RWPE2 (cell line): Measurements from ENCODE around the gene MRE11.

ENCODE experiments used
- ATAC-seq: fragments of 200-7000 bp; cut with Tn5 transposase; 3 replicates; pipeline ENCODE4 v1.9.1; 2021; ENCODE audit warnings: low read depth
- DNase-seq: peaks from one replicate; pipeline ENCODE4 v3.0.0-alpha.2; 2020; ENCODE audit warnings: low spot score
- H3K27ac ChIP-seq: fragments of 450-650 bp; 2 replicates; pipeline ENCODE4 v1.5.1; 2017; ENCODE audit warnings: mild to moderate bottlenecking; ENCODE audit not compliant: poor library complexity, severe bottlenecking
- H3K27me3 ChIP-seq: fragments of 250-450 bp; sonication (Bioruptor Pico); 2 replicates; pipeline ENCODE4 v1.5.1; 2021; ENCODE audit warnings: mild to moderate bottlenecking, moderate library complexity; ENCODE audit not compliant: insufficient read depth, poor library complexity, severe bottlenecking
- H3K36me3 ChIP-seq: fragments of 250-450 bp; sonication (Bioruptor Pico); 2 replicates; pipeline ENCODE4 v1.5.1; 2020; ENCODE audit warnings: low read depth, mild to moderate bottlenecking, moderate library complexity
- H3K4me1 ChIP-seq: fragments of 250-450 bp; sonication (Bioruptor Pico); 2 replicates; pipeline ENCODE4 v1.5.1; 2021; ENCODE audit warnings: mild to moderate bottlenecking, moderate library complexity; ENCODE audit not compliant: insufficient read depth, poor library complexity, severe bottlenecking
- H3K4me3 ChIP-seq: fragments of 250-450 bp; sonication (Bioruptor Pico); 2 replicates; pipeline ENCODE4 v1.5.1; 2021; ENCODE audit warnings: mild to moderate bottlenecking, moderate library complexity; ENCODE audit not compliant: severe bottlenecking
- H3K9me3 ChIP-seq: fragments of 250-450 bp; sonication (Bioruptor Pico); 2 replicates; pipeline ENCODE4 v1.5.1; 2021; ENCODE audit warnings: mild to moderate bottlenecking, moderate library complexity; ENCODE audit not compliant: severe bottlenecking
- CTCF ChIP-seq: fragments of 450-650 bp; IDR thresholded peaks from one replicate; pipeline ENCODE4 v1.5.1; 2017; ENCODE audit warnings: mild to moderate bottlenecking, moderate library complexity; ENCODE audit not compliant: poor library complexity, severe bottlenecking

Gene MRE11

GRCh38 chr11:94472916-94473799 is 20.5 kb downstream of the MRE11 start:
- no peak overlapping the region for H3K27ac ChIP-seq
- no peak overlapping the region for H3K4me3 ChIP-seq
- H3K9me3 ChIP-seq: no peaks in the 10 kb centered on the region
- DNase-seq (no peak), ATAC-seq (no peak)
- TF ChIP-seq CTCF: no peak
- no peaks in the 10 kb centered on the region for H3K4me1 ChIP-seq
- peaks cover 67% of the 10 kb centered on the region for H3K36me3 ChIP-seq
- no peaks in the 10 kb centered on the region for H3K27me3 ChIP-seq

GRCh38 chr11:94469416-94469815 is 24.2 kb downstream of the MRE11 start:
- H3K9me3 ChIP-seq: no peaks in the 10 kb centered on the region
- no peak for TF ChIP-seq CTCF
- H3K4me1 ChIP-seq: no peaks in the 10 kb centered on the region
- no peaks in the 10 kb centered on the region for H3K27me3 ChIP-seq
- no peak for DNase-seq
- no peak for ATAC-seq
- peaks cover 55% of the 10 kb centered on the region for H3K36me3 ChIP-seq
- no peak overlapping the region for H3K4me3 ChIP-seq
- H3K27ac ChIP-seq: no peak overlapping the region

GRCh38 chr11:94459576-94459975 is 34.1 kb downstream of the MRE11 start:
- Histone ChIP-seq H3K27me3 (no peaks in the 10 kb centered on the region), H3K4me1 (peaks cover 9% of the 10 kb centered on the region), H3K4me3 (no peak overlapping the region), H3K36me3 (peaks cover 53% of the 10 kb centered on the region), H3K9me3 (no peaks in the 10 kb centered on the region), H3K27ac (no peak overlapping the region)
- DNase-seq: no peak
- TF ChIP-seq CTCF: no peak
- no peak for ATAC-seq

- H3K27me3 ChIP-seq: no peaks in the 10 kb centered on the region
- DNase-seq (no peak), ATAC-seq (no peak)
- H3K4me3 ChIP-seq: no peak overlapping the region
- H3K9me3 ChIP-seq: no peaks in the 10 kb centered on the region
- TF ChIP-seq CTCF: no peak
- peaks cover 9% of the 10 kb centered on the region for H3K4me1 ChIP-seq
- no peak overlapping the region for H3K27ac ChIP-seq
- peaks cover 48% of the 10 kb centered on the region for H3K36me3 ChIP-seq
Measured at GRCh38 chr11:94457118-94458029, 36.3 kb downstream of the MRE11 start.
